A673 (cell line): ENCODE results near the gene NCAPD3. TPM values are rescaled to one million over a fixed set of nuclear protein-coding genes. Genes with fewer than 3 reads are reported as not detected.

Source experiments
- BruUV-seq: library from RNA; stranded (reverse); fragments of 400-500 nt; replicated peaks from 2 replicates; lab custom pipeline; 2021; lab: Mats Ljungman, UMichigan
- CTCF ChIA-PET: fragments of 300-600 bp; sonication (Branson Sonifier 250); formaldehyde crosslinking; loops from one replicate; lab custom pipeline; 2022; ENCODE audit warnings: antibody characterized with exemption; lab: Charles Lee
- POLR2A ChIA-PET: fragments of 300-600 bp; sonication (Branson Sonifier 250); formaldehyde crosslinking; loops from one replicate; lab custom pipeline; 2022; ENCODE audit warnings: antibody characterized with exemption; ENCODE audit not compliant: low non-redundant PET; lab: Charles Lee
- DNase-seq: peaks from one replicate; pipeline ENCODE4 v3.0.0-alpha.2; 2015; ENCODE audit warnings: low spot score
- H3K27ac ChIP-seq: fragments of 200-600 bp; sonication (generic); 2 replicates; pipeline ENCODE4 v1.5.1; 2016; ENCODE audit warnings: mixed run types, low read depth, mild to moderate bottlenecking, mixed read lengths, antibody characterized with exemption, low read length; ENCODE audit not compliant: poor library complexity, severe bottlenecking
- H3K27me3 ChIP-seq: fragments of 200-600 bp; sonication (generic); replicated peaks from 2 replicates; pipeline ENCODE4 v1.6.1; 2017; ENCODE audit warnings: mixed run types, low read depth, mild to moderate bottlenecking, mixed read lengths, antibody characterized with exemption, low read length; ENCODE audit not compliant: insufficient read depth, poor library complexity
- H3K36me3 ChIP-seq: fragments of 200-600 bp; sonication (generic); 2 replicates; pipeline ENCODE4 v1.6.1; 2016; ENCODE audit warnings: mixed run types, mild to moderate bottlenecking, mixed read lengths, antibody characterized with exemption, low read length; ENCODE audit not compliant: insufficient read depth, poor library complexity, severe bottlenecking
- H3K4me1 ChIP-seq: fragments of 200-600 bp; sonication (generic); 2 replicates; pipeline ENCODE4 v1.6.1; 2017; ENCODE audit warnings: mixed run types, mild to moderate bottlenecking, mixed read lengths, antibody characterized with exemption, low read length; ENCODE audit not compliant: insufficient read depth, poor library complexity, severe bottlenecking
- H3K4me3 ChIP-seq: fragments of 200-600 bp; sonication (generic); 2 replicates; pipeline ENCODE4 v1.5.1; 2016; ENCODE audit warnings: low read depth, mixed run types, mild to moderate bottlenecking, mixed read lengths, low read length; ENCODE audit not compliant: poor library complexity, severe bottlenecking
- H3K9me3 ChIP-seq: fragments of 200-600 bp; sonication (generic); 2 replicates; pipeline ENCODE4 v1.6.1; 2016; ENCODE audit warnings: mixed run types, low read depth, mild to moderate bottlenecking, mixed read lengths, antibody characterized with exemption, low read length; ENCODE audit not compliant: poor library complexity, severe bottlenecking
- CTCF ChIP-seq: fragments of 300-800, 200-600 bp; sonication (generic); conservative IDR thresholded peaks from 2 replicates; pipeline ENCODE4 v1.5.1; 2017; ENCODE audit warnings: low read depth, mild to moderate bottlenecking, antibody characterized with exemption, low read length, moderate library complexity, mixed read lengths
- EZH2 ChIP-seq: fragments of 200-600 bp; sonication (generic); IDR thresholded peaks from 2 replicates; pipeline ENCODE4 v1.6.1; 2017; ENCODE audit warnings: borderline replicate concordance, low read depth, mild to moderate bottlenecking, mixed read lengths, antibody characterized with exemption, low read length; ENCODE audit not compliant: poor library complexity, severe bottlenecking
- intact Hi-C: fragments of 100-400 bp; cut with micrococcal nuclease; formaldehyde crosslinking; loops from one replicate; pipeline ENCODE4 v1.10.0; 2022; ENCODE audit not compliant: unreplicated experiment
- total RNA-seq: library from RNA; stranded (reverse); gene quantifications from 2 replicates; pipeline ENCODE4 v1.2.3, GENCODE V29; 2021

The NCAPD3 gene
- total RNA-seq, 1 experiment from 2014 or later: 127 TPM

GRCh38 chr11:134246100-134246499 lies 22.3 kb upstream of the NCAPD3 start:
- Histone ChIP-seq H3K9me3 (no peaks in the 10 kb centered on the region), H3K27ac (no peak overlapping the region), H3K27me3 (no peaks in the 10 kb centered on the region), H3K36me3 (peaks cover 60% of the 10 kb centered on the region), H3K4me1 (no peaks in the 10 kb centered on the region), H3K4me3 (no peak overlapping the region)
- CTCF ChIA-PET: no interaction called here
- BruUV-seq: no TSS peak
- TF ChIP-seq EZH2: no peak
- no peak for TF ChIP-seq CTCF
- intact Hi-C loops: no loop called here
- POLR2A ChIA-PET: no interaction called here
- no peak for DNase-seq

DNA sequence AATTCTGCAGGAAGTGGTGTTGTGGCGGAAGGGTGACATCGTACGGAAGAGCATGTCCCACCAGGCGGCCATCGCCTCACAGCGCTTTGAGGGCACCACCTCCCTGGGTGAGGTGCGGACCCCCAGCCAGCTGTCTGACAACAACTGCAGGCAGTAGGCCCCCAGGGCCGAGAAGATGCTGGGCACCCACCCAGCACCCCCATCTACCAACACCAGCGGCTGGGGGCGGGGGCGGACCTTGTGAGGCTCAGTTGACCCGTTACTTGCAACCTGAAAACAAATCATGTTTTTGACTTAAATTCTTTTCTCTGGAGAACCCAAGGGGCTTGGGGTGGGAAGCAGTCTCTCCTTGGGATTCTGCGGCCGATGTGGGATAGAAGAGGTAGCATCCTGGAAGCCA lies 21.7 kb upstream of the NCAPD3 start:
- Histone ChIP-seq H3K4me1 (no peaks in the 10 kb centered on the region), H3K27me3 (no peaks in the 10 kb centered on the region), H3K36me3 (peaks cover 59% of the 10 kb centered on the region), H3K4me3 (no peak overlapping the region), H3K9me3 (no peaks in the 10 kb centered on the region), H3K27ac (no peak overlapping the region)
- BruUV-seq: no TSS peak
- TF ChIP-seq EZH2 (no peak), CTCF (no peak)
- no peak for DNase-seq
- ChIA-PET CTCF (no interaction called here), POLR2A (no interaction called here)
- intact Hi-C loops: no loop called here

DNA sequence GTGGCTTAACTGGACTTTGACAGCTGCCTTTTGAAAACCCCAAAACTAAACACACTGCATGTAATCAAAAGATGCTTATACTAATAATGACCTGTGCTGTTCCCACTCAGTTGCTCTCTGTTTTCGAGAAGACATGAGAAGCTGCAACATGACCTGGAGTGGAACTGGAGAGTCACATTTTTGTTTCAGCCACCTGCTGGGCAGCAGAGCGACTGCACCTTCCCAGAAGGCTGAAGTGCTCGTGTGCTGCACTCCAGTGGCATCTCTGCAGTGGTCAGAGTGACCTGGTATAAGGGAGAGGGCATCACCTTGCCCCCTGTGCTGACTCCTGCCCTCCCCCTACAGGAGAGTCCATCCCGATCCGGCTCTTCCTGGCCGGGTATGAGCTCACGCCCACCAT lies 20.8 kb upstream of the NCAPD3 start:
- no TSS peak for BruUV-seq
- TF ChIP-seq CTCF (peak; percentile 38), EZH2 (no peak)
- DNase-seq: peak; percentile 9

More for the DNA sequence above, 20.8 kb upstream of the NCAPD3 start:
- Histone ChIP-seq H3K9me3 (no peaks in the 10 kb centered on the region), H3K4me1 (no peaks in the 10 kb centered on the region), H3K27me3 (no peaks in the 10 kb centered on the region), H3K36me3 (peaks cover 55% of the 10 kb centered on the region), H3K4me3 (no peak overlapping the region), H3K27ac (no peak overlapping the region)
- POLR2A ChIA-PET: no interaction called here
- intact Hi-C loops: no loop called here
- CTCF ChIA-PET: no interaction called here
